ENCODE results near the gene KIF26B.

DNA sequence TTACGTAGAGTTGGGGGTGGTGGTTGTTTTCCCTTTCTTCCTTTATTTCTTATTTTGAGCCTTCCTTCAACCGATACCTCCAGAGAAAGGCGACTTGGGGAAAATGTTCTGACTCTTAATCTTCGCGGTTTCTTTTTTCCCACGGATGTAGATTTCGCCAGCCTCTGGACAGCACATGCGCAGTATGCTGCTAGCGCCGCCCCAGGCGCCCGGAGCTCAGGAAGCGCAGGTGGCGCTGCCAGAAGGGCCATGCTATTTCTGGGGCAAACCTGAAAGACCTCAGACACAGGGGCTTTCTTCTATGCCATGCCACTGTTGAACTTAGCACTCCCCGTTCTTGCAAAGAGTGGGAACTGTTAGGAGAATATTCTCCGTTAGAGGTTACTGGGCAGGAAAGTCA lies 392.1 kb downstream of the KIF26B start:
- TF ChIP-seq RFX5 (IDR thresholded peaks at IDR 0.05; ENCODE audit: low read length), result no peak
- TF ChIP-seq FOXJ3 (CRISPR knock-in tag; IDR thresholded peaks at IDR 0.05), result no peak
- no peak for TF ChIP-seq TCF12 (IDR thresholded peaks at IDR 0.05)
- TF ChIP-seq CTCF (IDR thresholded peaks at IDR 0.05), result no peak
- no peak for TF ChIP-seq NFIC (IDR thresholded peaks at IDR 0.05; ENCODE audit: borderline replicate concordance)
- no peak for TF ChIP-seq RCOR1 (IDR thresholded peaks at IDR 0.05; ENCODE audit: low read length)
- TF ChIP-seq, protein P1, sequence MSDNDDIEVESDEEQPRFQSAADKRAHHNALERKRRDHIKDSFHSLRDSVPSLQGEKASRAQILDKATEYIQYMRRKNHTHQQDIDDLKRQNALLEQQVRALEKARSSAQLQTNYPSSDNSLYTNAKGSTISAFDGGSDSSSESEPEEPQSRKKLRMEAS (IDR thresholded peaks at IDR 0.05; ENCODE audit: low read depth), result no peak
- no peak for TF ChIP-seq FOXM1 (IDR thresholded peaks at IDR 0.05; ENCODE audit: low read depth)
- no peak for TF ChIP-seq TAF1 (IDR thresholded peaks at IDR 0.05; ENCODE audit: borderline replicate concordance, low read depth, low read length)
- TF ChIP-seq PBX3 (IDR thresholded peaks at IDR 0.05), result no peak
- TF ChIP-seq RAD21 (IDR thresholded peaks at IDR 0.05; ENCODE audit: low read length), result no peak
- TF ChIP-seq EP300 (IDR thresholded peaks at IDR 0.05; ENCODE audit: borderline replicate concordance in 1 of 2, low read depth in 1 of 2, low read length in 1 of 2), result no peak
- TF ChIP-seq, protein P2, sequence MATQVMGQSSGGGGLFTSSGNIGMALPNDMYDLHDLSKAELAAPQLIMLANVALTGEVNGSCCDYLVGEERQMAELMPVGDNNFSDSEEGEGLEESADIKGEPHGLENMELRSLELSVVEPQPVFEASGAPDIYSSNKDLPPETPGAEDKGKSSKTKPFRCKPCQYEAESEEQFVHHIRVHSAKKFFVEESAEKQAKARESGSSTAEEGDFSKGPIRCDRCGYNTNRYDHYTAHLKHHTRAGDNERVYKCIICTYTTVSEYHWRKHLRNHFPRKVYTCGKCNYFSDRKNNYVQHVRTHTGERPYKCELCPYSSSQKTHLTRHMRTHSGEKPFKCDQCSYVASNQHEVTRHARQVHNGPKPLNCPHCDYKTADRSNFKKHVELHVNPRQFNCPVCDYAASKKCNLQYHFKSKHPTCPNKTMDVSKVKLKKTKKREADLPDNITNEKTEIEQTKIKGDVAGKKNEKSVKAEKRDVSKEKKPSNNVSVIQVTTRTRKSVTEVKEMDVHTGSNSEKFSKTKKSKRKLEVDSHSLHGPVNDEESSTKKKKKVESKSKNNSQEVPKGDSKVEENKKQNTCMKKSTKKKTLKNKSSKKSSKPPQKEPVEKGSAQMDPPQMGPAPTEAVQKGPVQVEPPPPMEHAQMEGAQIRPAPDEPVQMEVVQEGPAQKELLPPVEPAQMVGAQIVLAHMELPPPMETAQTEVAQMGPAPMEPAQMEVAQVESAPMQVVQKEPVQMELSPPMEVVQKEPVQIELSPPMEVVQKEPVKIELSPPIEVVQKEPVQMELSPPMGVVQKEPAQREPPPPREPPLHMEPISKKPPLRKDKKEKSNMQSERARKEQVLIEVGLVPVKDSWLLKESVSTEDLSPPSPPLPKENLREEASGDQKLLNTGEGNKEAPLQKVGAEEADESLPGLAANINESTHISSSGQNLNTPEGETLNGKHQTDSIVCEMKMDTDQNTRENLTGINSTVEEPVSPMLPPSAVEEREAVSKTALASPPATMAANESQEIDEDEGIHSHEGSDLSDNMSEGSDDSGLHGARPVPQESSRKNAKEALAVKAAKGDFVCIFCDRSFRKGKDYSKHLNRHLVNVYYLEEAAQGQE (IDR thresholded peaks at IDR 0.05; ENCODE audit: low read depth, low read length), result no peak
- no peak for TF ChIP-seq SIN3A (IDR thresholded peaks at IDR 0.05; ENCODE audit: borderline replicate concordance, low read depth, low read length)

All from SK-N-SH (cell line).